Liver (tissue), 3 donors: ENCODE measurements around the gene OMG.

Experiments used
- REST ChIP-seq: IDR thresholded peaks from 2 replicates; pipeline ENCODE4 v1.6.1; 2016; ENCODE audit warnings: antibody characterized with exemption, mild to moderate bottlenecking
- SP1 ChIP-seq: IDR thresholded peaks from 2 replicates; pipeline ENCODE4 v1.6.1; 2018; ENCODE audit warnings: antibody characterized with exemption, mild to moderate bottlenecking
- YY1 ChIP-seq: IDR thresholded peaks from 2 replicates; pipeline ENCODE4 v1.6.1; 2016; ENCODE audit warnings: antibody characterized with exemption, mild to moderate bottlenecking
- TF ChIP-seq, protein P1 (sequence below): fragments of 150-350 bp; IDR thresholded peaks from 2 replicates; pipeline ENCODE4 v1.5.1; 2017; ENCODE audit warnings: improper control_type of control experiment, low read depth, low read length; ENCODE audit not compliant: missing input control
- TF ChIP-seq, protein P2 (sequence below): IDR thresholded peaks from 2 replicates; pipeline ENCODE4 v1.6.1; 2016; ENCODE audit warnings: antibody characterized with exemption
- TF ChIP-seq, protein P3 (sequence below): IDR thresholded peaks from 2 replicates; pipeline ENCODE4 v1.6.1; 2016; ENCODE audit warnings: antibody characterized with exemption
- TF ChIP-seq, protein P4 (sequence below): IDR thresholded peaks from 2 replicates; pipeline ENCODE4 v1.6.1; 2016; ENCODE audit warnings: antibody characterized with exemption
- donor health status: healthy.
- donor health status: healthy.

DNA sequence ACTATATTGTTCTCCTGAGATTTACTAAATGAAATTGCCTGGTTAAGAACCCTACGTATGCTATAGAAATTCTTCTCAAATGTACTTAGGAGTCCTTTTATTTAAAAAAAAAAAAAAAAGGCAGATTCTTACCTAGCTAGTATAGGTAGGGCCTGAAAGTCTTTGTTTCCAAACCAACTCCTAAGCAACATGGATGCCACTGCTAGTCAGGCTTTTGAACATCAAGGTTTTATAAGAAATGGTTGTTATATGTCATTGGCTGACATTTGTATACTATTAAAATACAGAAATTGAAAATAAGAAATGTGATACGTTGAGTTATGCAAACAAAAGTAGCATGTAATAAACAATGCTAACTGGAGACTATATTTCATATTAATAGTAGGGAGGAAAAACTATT, 23.2 kb upstream of the OMG start:
- TF ChIP-seq, protein P1, sequence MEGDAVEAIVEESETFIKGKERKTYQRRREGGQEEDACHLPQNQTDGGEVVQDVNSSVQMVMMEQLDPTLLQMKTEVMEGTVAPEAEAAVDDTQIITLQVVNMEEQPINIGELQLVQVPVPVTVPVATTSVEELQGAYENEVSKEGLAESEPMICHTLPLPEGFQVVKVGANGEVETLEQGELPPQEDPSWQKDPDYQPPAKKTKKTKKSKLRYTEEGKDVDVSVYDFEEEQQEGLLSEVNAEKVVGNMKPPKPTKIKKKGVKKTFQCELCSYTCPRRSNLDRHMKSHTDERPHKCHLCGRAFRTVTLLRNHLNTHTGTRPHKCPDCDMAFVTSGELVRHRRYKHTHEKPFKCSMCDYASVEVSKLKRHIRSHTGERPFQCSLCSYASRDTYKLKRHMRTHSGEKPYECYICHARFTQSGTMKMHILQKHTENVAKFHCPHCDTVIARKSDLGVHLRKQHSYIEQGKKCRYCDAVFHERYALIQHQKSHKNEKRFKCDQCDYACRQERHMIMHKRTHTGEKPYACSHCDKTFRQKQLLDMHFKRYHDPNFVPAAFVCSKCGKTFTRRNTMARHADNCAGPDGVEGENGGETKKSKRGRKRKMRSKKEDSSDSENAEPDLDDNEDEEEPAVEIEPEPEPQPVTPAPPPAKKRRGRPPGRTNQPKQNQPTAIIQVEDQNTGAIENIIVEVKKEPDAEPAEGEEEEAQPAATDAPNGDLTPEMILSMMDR = no peak
- TF ChIP-seq, protein P2, sequence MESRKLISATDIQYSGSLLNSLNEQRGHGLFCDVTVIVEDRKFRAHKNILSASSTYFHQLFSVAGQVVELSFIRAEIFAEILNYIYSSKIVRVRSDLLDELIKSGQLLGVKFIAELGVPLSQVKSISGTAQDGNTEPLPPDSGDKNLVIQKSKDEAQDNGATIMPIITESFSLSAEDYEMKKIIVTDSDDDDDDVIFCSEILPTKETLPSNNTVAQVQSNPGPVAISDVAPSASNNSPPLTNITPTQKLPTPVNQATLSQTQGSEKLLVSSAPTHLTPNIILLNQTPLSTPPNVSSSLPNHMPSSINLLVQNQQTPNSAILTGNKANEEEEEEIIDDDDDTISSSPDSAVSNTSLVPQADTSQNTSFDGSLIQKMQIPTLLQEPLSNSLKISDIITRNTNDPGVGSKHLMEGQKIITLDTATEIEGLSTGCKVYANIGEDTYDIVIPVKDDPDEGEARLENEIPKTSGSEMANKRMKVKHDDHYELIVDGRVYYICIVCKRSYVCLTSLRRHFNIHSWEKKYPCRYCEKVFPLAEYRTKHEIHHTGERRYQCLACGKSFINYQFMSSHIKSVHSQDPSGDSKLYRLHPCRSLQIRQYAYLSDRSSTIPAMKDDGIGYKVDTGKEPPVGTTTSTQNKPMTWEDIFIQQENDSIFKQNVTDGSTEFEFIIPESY = no peak
- no peak for TF ChIP-seq REST
- TF ChIP-seq, protein P3, sequence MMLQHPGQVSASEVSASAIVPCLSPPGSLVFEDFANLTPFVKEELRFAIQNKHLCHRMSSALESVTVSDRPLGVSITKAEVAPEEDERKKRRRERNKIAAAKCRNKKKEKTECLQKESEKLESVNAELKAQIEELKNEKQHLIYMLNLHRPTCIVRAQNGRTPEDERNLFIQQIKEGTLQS = no peak
- TF ChIP-seq, protein P4, sequence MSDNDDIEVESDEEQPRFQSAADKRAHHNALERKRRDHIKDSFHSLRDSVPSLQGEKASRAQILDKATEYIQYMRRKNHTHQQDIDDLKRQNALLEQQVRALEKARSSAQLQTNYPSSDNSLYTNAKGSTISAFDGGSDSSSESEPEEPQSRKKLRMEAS = no peak
- TF ChIP-seq YY1 = no peak
- no peak for TF ChIP-seq SP1
